ENCODE measurements around the gene VWA1.

Gene VWA1

GRCh38 chr1:1433804-1434130 is 1.7 kb upstream of the VWA1 start:
- Histone ChIP-seq H3K36me3 (ENCODE audit: control insufficient read depth, low read depth, low read length) (no peaks in the 10 kb centered on the region), H3K9ac (ENCODE audit: low read length) (peak overlapping the region; percentile 18), H3K27me3 (ENCODE audit: control insufficient read depth, insufficient read depth, low read length) (peaks cover 10% of the 10 kb centered on the region), H3K27ac (ENCODE audit: low read length) (peak overlapping the region; percentile 62), H3K4me1 (ENCODE audit: control insufficient read depth, low read depth, low read length) (peaks cover 48% of the 10 kb centered on the region), H3K9me3 (ENCODE audit: control insufficient read depth, low read depth, low read length) (no peaks in the 10 kb centered on the region), H3K4me3 (ENCODE audit: low read length) (peak overlapping the region; percentile 60)

- Histone ChIP-seq H3K4me3 (ENCODE audit: low read length) (peak overlapping the region; percentile 60), H3K4me1 (ENCODE audit: control insufficient read depth, low read depth, low read length) (peaks cover 48% of the 10 kb centered on the region), H3K27ac (ENCODE audit: low read length) (no peak overlapping the region), H3K27me3 (ENCODE audit: control insufficient read depth, insufficient read depth, low read length) (peaks cover 10% of the 10 kb centered on the region), H3K36me3 (ENCODE audit: control insufficient read depth, low read depth, low read length) (no peaks in the 10 kb centered on the region), H3K9me3 (ENCODE audit: control insufficient read depth, low read depth, low read length) (no peaks in the 10 kb centered on the region), H3K9ac (ENCODE audit: low read length) (peak overlapping the region; percentile 18)
Measured at GRCh38 chr1:1434131-1434823, 1.2 kb upstream of the VWA1 start.

GRCh38 chr1:1434824-1435105 is 725 bp upstream of the VWA1 start:
- H3K27ac ChIP-seq (ENCODE audit: low read length) = no peak overlapping the region
- peak overlapping the region; percentile 60 for H3K4me3 ChIP-seq (ENCODE audit: low read length)

GRCh38 chr1:1435911-1436629 is 580 bp downstream of the VWA1 start:
- Histone ChIP-seq H3K36me3 (ENCODE audit: control insufficient read depth, low read depth, low read length) (no peaks in the 10 kb centered on the region), H3K4me3 (ENCODE audit: low read length) (peak overlapping the region; percentile 67), H3K4me1 (ENCODE audit: control insufficient read depth, low read depth, low read length) (peaks cover 41% of the 10 kb centered on the region), H3K27me3 (ENCODE audit: control insufficient read depth, insufficient read depth, low read length) (peaks cover 10% of the 10 kb centered on the region), H3K27ac (ENCODE audit: low read length) (no peak overlapping the region), H3K9me3 (ENCODE audit: control insufficient read depth, low read depth, low read length) (no peaks in the 10 kb centered on the region), H3K9ac (ENCODE audit: low read length) (peak overlapping the region; percentile 28)

More at GRCh38 chr1:1434824-1435105, 725 bp upstream of the VWA1 start:
- Histone ChIP-seq H3K4me1 (ENCODE audit: control insufficient read depth, low read depth, low read length) (peaks cover 48% of the 10 kb centered on the region), H3K27me3 (ENCODE audit: control insufficient read depth, insufficient read depth, low read length) (peaks cover 10% of the 10 kb centered on the region), H3K9ac (ENCODE audit: low read length) (peak overlapping the region; percentile 6), H3K9me3 (ENCODE audit: control insufficient read depth, low read depth, low read length) (no peaks in the 10 kb centered on the region), H3K36me3 (ENCODE audit: control insufficient read depth, low read depth, low read length) (no peaks in the 10 kb centered on the region)

GRCh38 chr1:1436630-1437032 is 1.1 kb downstream of the VWA1 start:
- Histone ChIP-seq H3K9ac (ENCODE audit: low read length) (peak overlapping the region; percentile 28), H3K27ac (ENCODE audit: low read length) (no peak overlapping the region), H3K4me3 (ENCODE audit: low read length) (peak overlapping the region; percentile 67), H3K27me3 (ENCODE audit: control insufficient read depth, insufficient read depth, low read length) (peaks cover 10% of the 10 kb centered on the region), H3K4me1 (ENCODE audit: control insufficient read depth, low read depth, low read length) (peaks cover 38% of the 10 kb centered on the region), H3K36me3 (ENCODE audit: control insufficient read depth, low read depth, low read length) (no peaks in the 10 kb centered on the region), H3K9me3 (ENCODE audit: control insufficient read depth, low read depth, low read length) (no peaks in the 10 kb centered on the region)

- no peak overlapping the region for H3K27ac ChIP-seq (ENCODE audit: low read length)
- no peak overlapping the region for H3K9ac ChIP-seq (ENCODE audit: low read length)
- H3K36me3 ChIP-seq (ENCODE audit: control insufficient read depth, low read depth, low read length) = no peaks in the 10 kb centered on the region
- peaks cover 10% of the 10 kb centered on the region for H3K27me3 ChIP-seq (ENCODE audit: control insufficient read depth, insufficient read depth, low read length)
- H3K9me3 ChIP-seq (ENCODE audit: control insufficient read depth, low read depth, low read length) = no peaks in the 10 kb centered on the region
- peaks cover 31% of the 10 kb centered on the region for H3K4me1 ChIP-seq (ENCODE audit: control insufficient read depth, low read depth, low read length)
- H3K4me3 ChIP-seq (ENCODE audit: low read length) = no peak overlapping the region
Measured at GRCh38 chr1:1437033-1437903, 1.8 kb downstream of the VWA1 start.

- H3K9ac ChIP-seq (ENCODE audit: low read length) = no peak overlapping the region
- no peak overlapping the region for H3K4me3 ChIP-seq (ENCODE audit: low read length)
- H3K9me3 ChIP-seq (ENCODE audit: control insufficient read depth, low read depth, low read length) = no peaks in the 10 kb centered on the region
- no peak overlapping the region for H3K27ac ChIP-seq (ENCODE audit: low read length)
- no peaks in the 10 kb centered on the region for H3K36me3 ChIP-seq (ENCODE audit: control insufficient read depth, low read depth, low read length)
- H3K4me1 ChIP-seq (ENCODE audit: control insufficient read depth, low read depth, low read length) = peaks cover 25% of the 10 kb centered on the region
- peaks cover 10% of the 10 kb centered on the region for H3K27me3 ChIP-seq (ENCODE audit: control insufficient read depth, insufficient read depth, low read length)
Measured at GRCh38 chr1:1437904-1438376, 2.5 kb downstream of the VWA1 start.

- peaks cover 17% of the 10 kb centered on the region for H3K4me1 ChIP-seq (ENCODE audit: control insufficient read depth, low read depth, low read length)
- H3K36me3 ChIP-seq (ENCODE audit: control insufficient read depth, low read depth, low read length) = no peaks in the 10 kb centered on the region
- no peaks in the 10 kb centered on the region for H3K9me3 ChIP-seq (ENCODE audit: control insufficient read depth, low read depth, low read length)
- no peak overlapping the region for H3K4me3 ChIP-seq (ENCODE audit: low read length)
- no peak overlapping the region for H3K27ac ChIP-seq (ENCODE audit: low read length)
- peaks cover 10% of the 10 kb centered on the region for H3K27me3 ChIP-seq (ENCODE audit: control insufficient read depth, insufficient read depth, low read length)
- no peak overlapping the region for H3K9ac ChIP-seq (ENCODE audit: low read length)
Measured at GRCh38 chr1:1438531-1439381, 3.3 kb downstream of the VWA1 start.

GRCh38 chr1:1439546-1440261 is 4.2 kb downstream of the VWA1 start:
- Histone ChIP-seq H3K9me3 (ENCODE audit: control insufficient read depth, low read depth, low read length) (no peaks in the 10 kb centered on the region), H3K36me3 (ENCODE audit: control insufficient read depth, low read depth, low read length) (no peaks in the 10 kb centered on the region), H3K4me1 (ENCODE audit: control insufficient read depth, low read depth, low read length) (peaks cover 9% of the 10 kb centered on the region), H3K9ac (ENCODE audit: low read length) (no peak overlapping the region), H3K27me3 (ENCODE audit: control insufficient read depth, insufficient read depth, low read length) (peaks cover 10% of the 10 kb centered on the region), H3K4me3 (ENCODE audit: low read length) (no peak overlapping the region), H3K27ac (ENCODE audit: low read length) (no peak overlapping the region)

- H3K4me1 ChIP-seq (ENCODE audit: control insufficient read depth, low read depth, low read length) = peaks cover 4% of the 10 kb centered on the region
- H3K9me3 ChIP-seq (ENCODE audit: control insufficient read depth, low read depth, low read length) = no peaks in the 10 kb centered on the region
- H3K9ac ChIP-seq (ENCODE audit: low read length) = no peak overlapping the region
- H3K27ac ChIP-seq (ENCODE audit: low read length) = no peak overlapping the region
- no peaks in the 10 kb centered on the region for H3K36me3 ChIP-seq (ENCODE audit: control insufficient read depth, low read depth, low read length)
- no peak overlapping the region for H3K4me3 ChIP-seq (ENCODE audit: low read length)
- peaks cover 10% of the 10 kb centered on the region for H3K27me3 ChIP-seq (ENCODE audit: control insufficient read depth, insufficient read depth, low read length)
Measured at GRCh38 chr1:1440262-1441001, 4.9 kb downstream of the VWA1 start.
